Ovary (tissue), 9 donors: ENCODE results near the gene PRLR. TPM values are rescaled to one million over a fixed set of nuclear protein-coding genes. Genes with fewer than 3 reads are reported as not detected.

Source experiments
- DNase-seq, 5 donors: peaks; one replicate each; pipeline ENCODE4 v3.0.0-alpha.2; 2019 to 2020
- H3K27ac ChIP-seq, 2 donors: fragments of 200-600 bp; one replicate each; pipeline versions ENCODE4 v1.5.1 to v1.8.0; 2019 to 2022
- H3K27me3 ChIP-seq: fragments of 200-600 bp; one replicate; pipeline ENCODE4 v1.8.0; 2022
- H3K36me3 ChIP-seq: fragments of 200-600 bp; sonication (generic); one replicate; pipeline ENCODE4 v1.5.1; 2019
- H3K4me1 ChIP-seq: one replicate; pipeline ENCODE4 v1.8.1; 2013; ENCODE audit warnings: mild to moderate bottlenecking, moderate library complexity; ENCODE audit not compliant: insufficient read depth
- H3K4me3 ChIP-seq: fragments of 200-600 bp; sonication (generic); one replicate; pipeline ENCODE4 v1.5.1; 2017
- H3K9me3 ChIP-seq, 2 donors: fragments of 200-600 bp in 1 of 2; sonication (generic) in 1 of 2; one replicate each; pipeline versions ENCODE4 v1.5.1 to v1.8.1; 2013 to 2019; ENCODE audit warnings: mild to moderate bottlenecking in 1 of 2, moderate library complexity in 1 of 2
- EP300 ChIP-seq: sonication (generic); formaldehyde crosslinking; IDR thresholded peaks from one replicate; pipeline ENCODE4 v1.6.1; 2017; ENCODE audit warnings: antibody characterized with exemption
- POLR2A ChIP-seq: fragments of 450-650 bp; IDR thresholded peaks from one replicate; pipeline ENCODE4 v1.6.1; 2017; ENCODE audit warnings: antibody characterized with exemption, mild to moderate bottlenecking, moderate library complexity
- WGBS, 3 donors: extraction: QIAGEN DNeasy Blood & Tissue Kit in 1 of 3; methylation state at CpG; one replicate each; pipeline versions ENCODE4 v1.1.5 to v1.1.7; 2013 to 2017; 5-methylcytosine and 5-hydroxymethylcytosine counted together
- intact Hi-C, 4 donors: fragments of 100-400 bp; cut with DNase I; formaldehyde crosslinking; loops; one replicate each; pipeline versions ENCODE4 v1.11.0 to v1.15.1; 2022 to 2023
- polyA plus RNA-seq, 2 donors: library from polyadenylated mRNA; stranded (reverse); fragments of 200-250 nt in 1 of 2; fragments of 350-450 nt in 1 of 2; fragmentation: Illumina TruSeq in 1 of 2; extraction: RNeasy Lipid Tissue Mini Kit (QIAGEN cat#74804) in 1 of 2; gene quantifications; one replicate each; pipeline ENCODE4 v1.2.3, GENCODE V29; 2013 to 2014
- total RNA-seq, 7 donors: library from RNA; depleted of rRNA in 2 of 7; stranded (reverse); fragments of >200 nt in 2 of 7; fragmentation: NEBNext Ultra II Directional in 3 of 7; extraction: Animal tissue kit (Norgen Biotek cat#: 25700) in 3 of 7; gene quantifications; one replicate each; pipeline versions ENCODE4 v1.1.0 to v1.2.4, GENCODE V29; 2016 to 2023
- TF ChIP-seq, protein P1 (sequence below), 3 donors: fragments of 450-650 bp in 2 of 3; fragments of 200-600 bp in 1 of 3; IDR thresholded peaks; one replicate each; pipeline versions ENCODE4 v1.5.1 to v1.8.0; 2016 to 2022; ENCODE audit warnings: antibody characterized with exemption in 3 of 3, mild to moderate bottlenecking in 1 of 3
- donor health status: DM: no; HTN: no; CAD: no; lungs with moderate emphysema.
- donor health status: DM: no; HTN: no; CAD: no.
- donor health status: Bipolar disorder and iron deficiency.
- donor health status: DM: yes; HTN: yes; CAD: no.
- donor health status: DM: no; HTN: no; CAD: no.
- donor health status: DM: yes; HTN: yes; CAD: no.

Gene PRLR
- total and polyA plus RNA-seq, 9 donors: 1.8 to 24.5 (median 8.1) TPM

DNA sequence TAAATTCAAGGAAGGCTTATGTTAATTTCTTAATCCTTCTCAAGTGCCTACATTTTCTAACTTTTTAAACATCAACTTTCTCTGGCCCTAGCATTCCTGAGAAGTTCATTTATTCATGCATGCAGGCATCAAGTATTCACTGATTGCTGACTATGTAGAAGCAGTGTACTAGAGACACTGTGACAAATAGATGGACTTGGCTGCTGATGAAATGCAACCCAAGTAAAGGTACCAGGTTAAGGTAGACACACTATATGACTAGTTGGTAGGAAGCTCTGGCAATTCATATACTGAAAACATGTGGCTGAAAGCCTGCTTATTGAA, 66.6 kb downstream of the PRLR start:
- H3K4me3 ChIP-seq: no peak overlapping the region
- H3K4me1 ChIP-seq: peaks cover 19% of the 10 kb centered on the region
- H3K27ac ChIP-seq: no peak overlapping the region
- intact Hi-C loops: loop anchor here in 1 of 4 donors (5.0 kb wide), 1 partner anchor 376 kb away; no protein-coding TSS in a partner anchor
- H3K36me3 ChIP-seq: no peaks in the 10 kb centered on the region
- no peaks in the 10 kb centered on the region for H3K27me3 ChIP-seq
- DNase-seq: no peak
- TF ChIP-seq, protein P1, sequence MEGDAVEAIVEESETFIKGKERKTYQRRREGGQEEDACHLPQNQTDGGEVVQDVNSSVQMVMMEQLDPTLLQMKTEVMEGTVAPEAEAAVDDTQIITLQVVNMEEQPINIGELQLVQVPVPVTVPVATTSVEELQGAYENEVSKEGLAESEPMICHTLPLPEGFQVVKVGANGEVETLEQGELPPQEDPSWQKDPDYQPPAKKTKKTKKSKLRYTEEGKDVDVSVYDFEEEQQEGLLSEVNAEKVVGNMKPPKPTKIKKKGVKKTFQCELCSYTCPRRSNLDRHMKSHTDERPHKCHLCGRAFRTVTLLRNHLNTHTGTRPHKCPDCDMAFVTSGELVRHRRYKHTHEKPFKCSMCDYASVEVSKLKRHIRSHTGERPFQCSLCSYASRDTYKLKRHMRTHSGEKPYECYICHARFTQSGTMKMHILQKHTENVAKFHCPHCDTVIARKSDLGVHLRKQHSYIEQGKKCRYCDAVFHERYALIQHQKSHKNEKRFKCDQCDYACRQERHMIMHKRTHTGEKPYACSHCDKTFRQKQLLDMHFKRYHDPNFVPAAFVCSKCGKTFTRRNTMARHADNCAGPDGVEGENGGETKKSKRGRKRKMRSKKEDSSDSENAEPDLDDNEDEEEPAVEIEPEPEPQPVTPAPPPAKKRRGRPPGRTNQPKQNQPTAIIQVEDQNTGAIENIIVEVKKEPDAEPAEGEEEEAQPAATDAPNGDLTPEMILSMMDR (IDR thresholded peaks at IDR 0.05): no peak
- TF ChIP-seq POLR2A (no peak), EP300 (no peak)
- H3K9me3 ChIP-seq: no peaks in the 10 kb centered on the region

DNA sequence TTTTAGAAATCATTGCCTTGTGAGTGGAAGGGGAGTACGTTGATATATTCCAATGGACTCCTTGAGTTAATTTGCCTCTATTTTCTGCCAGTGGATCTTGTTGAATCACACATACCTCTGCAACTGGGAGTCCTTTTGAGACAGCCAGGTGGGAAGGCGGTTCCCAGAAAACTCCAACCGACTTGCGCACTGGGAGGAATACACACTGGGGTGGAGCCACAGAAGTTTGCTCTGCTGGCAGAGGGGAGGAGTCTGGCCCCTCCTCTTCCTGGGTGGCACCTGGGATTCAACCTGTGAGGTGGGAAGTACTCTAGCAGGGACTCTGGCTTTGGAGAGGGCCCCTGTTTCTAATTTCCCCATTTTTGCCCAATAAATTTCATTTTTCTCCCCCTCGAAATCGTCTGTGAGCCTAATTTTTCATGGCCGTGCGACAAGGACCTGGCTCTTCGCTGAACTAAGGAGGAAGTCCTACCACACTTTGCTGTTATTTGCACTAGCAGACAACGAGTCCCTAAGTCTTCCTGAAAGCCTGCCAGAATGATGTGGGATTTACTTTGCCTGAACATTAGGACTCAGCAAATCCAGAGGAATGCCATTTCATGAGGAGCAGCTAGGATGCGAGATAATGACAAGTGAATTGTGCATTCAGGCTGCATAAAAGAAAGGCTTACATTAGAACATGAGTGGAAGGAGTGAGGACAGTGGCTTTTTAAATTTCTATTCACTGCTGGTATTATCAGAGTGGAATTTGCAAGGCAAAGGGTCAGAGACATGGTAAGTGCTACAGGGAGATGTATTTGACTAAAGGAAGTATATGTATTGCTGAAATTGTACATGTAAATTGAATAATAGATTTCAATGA, 67.2 kb downstream of the PRLR start:
- intact Hi-C loops: loop anchor here in 1 of 4 donors (5.0 kb wide), 1 partner anchor 376 kb away; no protein-coding TSS in a partner anchor
- Histone ChIP-seq H3K4me1 (peaks cover 19% of the 10 kb centered on the region), H3K4me3 (no peak overlapping the region), H3K27ac (no peak overlapping the region), H3K9me3 (no peaks in the 10 kb centered on the region), H3K27me3 (no peaks in the 10 kb centered on the region), H3K36me3 (no peaks in the 10 kb centered on the region)
- 89 to 90% (median 90%) methylated on average over 11 of the region's 11 CpGs for WGBS, 3 donors
- DNase-seq: no peak
- TF ChIP-seq POLR2A (no peak), EP300 (no peak)
- TF ChIP-seq, protein P1 (IDR thresholded peaks at IDR 0.05): no peak

DNA sequence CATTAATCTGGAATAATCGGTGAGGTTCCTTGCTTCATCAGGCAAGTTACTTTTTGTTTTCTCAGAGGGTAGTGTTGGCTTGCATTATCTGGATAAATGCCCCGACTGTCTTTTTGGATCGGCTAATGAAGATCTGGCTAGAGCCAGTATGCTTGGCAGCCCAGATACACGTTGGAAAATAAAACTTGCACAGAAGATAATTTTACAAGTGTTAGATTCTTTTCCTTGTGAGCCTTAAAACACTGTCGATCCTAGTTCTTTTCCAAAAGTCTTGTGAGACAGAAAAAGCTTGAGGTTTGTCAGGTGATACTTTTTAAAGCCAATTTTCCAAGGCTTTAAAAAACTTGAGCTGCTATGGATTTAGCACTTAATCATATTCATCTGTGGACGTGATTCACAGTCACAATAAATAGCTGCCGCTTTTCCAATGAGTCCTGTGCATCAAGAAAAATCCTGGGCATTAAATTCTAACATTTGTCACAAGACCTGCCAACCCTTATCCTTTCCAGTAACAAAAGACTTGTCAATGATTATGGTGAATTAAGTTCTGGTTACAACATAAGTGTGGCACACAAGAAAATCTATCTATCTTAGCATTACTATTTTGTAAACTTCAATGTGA, 68.5 kb downstream of the PRLR start:
- Histone ChIP-seq H3K27ac (peak overlapping the region in 1 of 2 donors; percentile 32), H3K9me3 (no peaks in the 10 kb centered on the region), H3K36me3 (no peaks in the 10 kb centered on the region), H3K4me1 (peaks cover 19% of the 10 kb centered on the region), H3K4me3 (no peak overlapping the region), H3K27me3 (no peaks in the 10 kb centered on the region)
- 23 to 25% (median 23%) methylated on average over 7 of the region's 7 CpGs for WGBS, 3 donors
- TF ChIP-seq POLR2A (no peak), EP300 (no peak)
- TF ChIP-seq, protein P1 (IDR thresholded peaks at IDR 0.05): no peak
- intact Hi-C loops: loop anchor here in 1 of 4 donors (5.0 kb wide), 1 partner anchor 374 kb away; no protein-coding TSS in a partner anchor
- DNase-seq: no peak

DNA sequence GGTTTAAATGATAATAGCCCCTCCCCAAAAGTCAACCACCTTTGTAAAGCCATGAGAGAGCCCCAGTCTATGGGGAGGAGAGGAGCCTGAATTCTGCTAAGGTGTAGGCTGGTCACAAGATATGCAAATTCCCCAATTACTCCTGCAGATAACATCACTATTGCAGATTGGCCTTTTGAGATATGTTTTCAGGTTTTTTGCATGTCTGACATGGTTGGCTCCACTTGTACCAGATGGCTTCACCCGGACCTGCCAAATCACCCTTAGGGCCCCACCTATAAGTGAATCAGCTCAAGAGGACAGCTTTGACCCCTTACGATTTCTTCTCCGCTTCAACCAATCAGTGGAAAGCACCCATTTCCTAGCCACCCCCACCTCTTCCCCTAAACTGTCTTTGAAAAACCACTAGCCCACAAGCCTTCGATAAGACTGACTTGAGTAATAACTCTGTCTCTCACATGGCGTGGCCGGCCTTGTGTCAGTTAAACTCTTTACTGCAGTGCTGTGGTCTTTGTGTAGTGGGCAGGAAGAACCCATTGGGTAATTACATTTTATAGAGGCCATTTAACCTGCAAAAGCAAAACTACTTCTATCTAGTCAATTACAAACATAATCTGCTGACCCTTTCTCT, 69.7 kb downstream of the PRLR start:
- TF ChIP-seq EP300: no peak
- no peak for TF ChIP-seq POLR2A
- TF ChIP-seq, protein P1 (IDR thresholded peaks at IDR 0.05): no peak
- H3K4me1 ChIP-seq: peaks cover 19% of the 10 kb centered on the region
- H3K27ac ChIP-seq: no peak overlapping the region
- 94 to 97% (median 94%) methylated on average over 6 of the region's 6 CpGs for WGBS, 3 donors
- H3K9me3 ChIP-seq: no peaks in the 10 kb centered on the region
- H3K27me3 ChIP-seq: no peaks in the 10 kb centered on the region
- DNase-seq: no peak
- intact Hi-C loops: loop anchor here in 1 of 4 donors (5.0 kb wide), 1 partner anchor 373 kb away; no protein-coding TSS in a partner anchor
- no peaks in the 10 kb centered on the region for H3K36me3 ChIP-seq
- H3K4me3 ChIP-seq: no peak overlapping the region
